ENCODE data around the gene PLXNB3.

DNA sequence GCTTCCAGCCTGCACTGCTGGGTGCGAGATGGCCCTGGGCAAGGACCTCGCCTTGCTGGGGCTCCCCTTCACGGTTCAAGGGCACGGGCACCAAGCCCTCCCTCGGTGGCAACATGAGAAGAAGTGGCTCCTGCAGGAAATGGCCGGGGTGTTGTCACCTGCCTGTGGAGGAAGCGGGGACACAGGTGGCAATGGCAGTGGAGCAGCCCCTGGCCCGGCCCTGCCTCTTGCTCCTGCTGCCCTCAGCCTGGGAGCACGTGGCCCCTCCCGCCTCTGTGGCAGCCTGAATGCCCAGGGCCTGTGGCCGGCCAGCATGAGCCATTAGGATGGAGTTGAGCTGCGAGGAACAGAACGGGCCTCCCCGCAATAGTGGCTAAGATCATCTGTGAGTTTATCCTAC, 22.6 kb upstream of the PLXNB3 start:
- TF ChIP-seq CTCF (IDR thresholded peaks at IDR 0.05), result no peak
- TF ChIP-seq EZH2 (IDR thresholded peaks at IDR 0.05; ENCODE audit: borderline replicate concordance, insufficient read depth, low read depth, low read length, poor library complexity, severe bottlenecking), result no peak

Measured in B cell (primary cell).